ENCODE results near the gene EIF4B. TPM values are rescaled to one million over a fixed set of nuclear protein-coding genes. Genes with fewer than 3 reads are reported as not detected.
"Not testable (repeated sequence)": the region's sequence is repeated elsewhere in the genome, so short reads cannot be mapped to it uniquely, and the experiment has no call there.

Gene EIF4B
- total and polyA plus RNA-seq, 4 donors, result 81.9 to 684 (median 220) TPM

DNA sequence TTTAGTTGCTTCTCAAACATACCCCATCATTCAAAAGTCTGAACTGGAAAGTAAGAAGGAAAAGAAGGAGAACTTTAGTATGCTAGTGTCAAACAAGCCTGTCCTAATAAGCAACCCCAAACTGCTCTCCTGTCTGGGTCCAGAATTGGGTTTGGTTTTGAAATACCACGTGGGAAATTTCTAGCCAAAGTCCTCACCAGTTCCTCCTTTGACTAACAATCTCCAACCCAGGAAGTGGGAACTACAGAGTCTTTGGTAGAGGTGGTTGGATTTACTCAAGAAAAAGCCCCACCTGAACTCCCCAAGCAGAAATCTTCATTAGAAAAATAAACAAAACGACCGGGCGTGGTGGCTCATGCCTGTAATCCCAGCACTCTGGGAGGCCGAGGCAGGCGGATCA, 17.4 kb upstream of the EIF4B start:
- Histone ChIP-seq H3K27ac (ENCODE audit: low read depth in 1 of 2, low read length in 1 of 2) (no peak overlapping the region), H3K4me1 (ENCODE audit: control insufficient read depth in 5 of 5, insufficient read depth in 5 of 5, low read length in 5 of 5) (no peaks in the 10 kb centered on the region), H3K36me3 (ENCODE audit: control insufficient read depth in 4 of 4, insufficient read depth in 4 of 4, low read length in 4 of 4) (no peaks in the 10 kb centered on the region), H3K9ac (ENCODE audit: insufficient read depth in 1 of 2, low read length in 2 of 2) (no peak overlapping the region), H3K9me3 (ENCODE audit: control insufficient read depth in 4 of 4, insufficient read depth in 3 of 4, low read length in 3 of 4) (no peaks in the 10 kb centered on the region), H3K4me3 (no peak overlapping the region), H3K27me3 (ENCODE audit: control insufficient read depth in 3 of 3, insufficient read depth in 3 of 3, low read length in 2 of 3) (no peaks in the 10 kb centered on the region)
- no peak for DNase-seq
- TF ChIP-seq, protein P1, sequence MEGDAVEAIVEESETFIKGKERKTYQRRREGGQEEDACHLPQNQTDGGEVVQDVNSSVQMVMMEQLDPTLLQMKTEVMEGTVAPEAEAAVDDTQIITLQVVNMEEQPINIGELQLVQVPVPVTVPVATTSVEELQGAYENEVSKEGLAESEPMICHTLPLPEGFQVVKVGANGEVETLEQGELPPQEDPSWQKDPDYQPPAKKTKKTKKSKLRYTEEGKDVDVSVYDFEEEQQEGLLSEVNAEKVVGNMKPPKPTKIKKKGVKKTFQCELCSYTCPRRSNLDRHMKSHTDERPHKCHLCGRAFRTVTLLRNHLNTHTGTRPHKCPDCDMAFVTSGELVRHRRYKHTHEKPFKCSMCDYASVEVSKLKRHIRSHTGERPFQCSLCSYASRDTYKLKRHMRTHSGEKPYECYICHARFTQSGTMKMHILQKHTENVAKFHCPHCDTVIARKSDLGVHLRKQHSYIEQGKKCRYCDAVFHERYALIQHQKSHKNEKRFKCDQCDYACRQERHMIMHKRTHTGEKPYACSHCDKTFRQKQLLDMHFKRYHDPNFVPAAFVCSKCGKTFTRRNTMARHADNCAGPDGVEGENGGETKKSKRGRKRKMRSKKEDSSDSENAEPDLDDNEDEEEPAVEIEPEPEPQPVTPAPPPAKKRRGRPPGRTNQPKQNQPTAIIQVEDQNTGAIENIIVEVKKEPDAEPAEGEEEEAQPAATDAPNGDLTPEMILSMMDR (IDR thresholded peaks at IDR 0.05; ENCODE audit: control extremely low read depth, extremely low read depth), result no peak
- no peak for ATAC-seq (ENCODE audit: insufficient read depth, low FRiP score)
- 83% methylated on average over 6 of the region's 6 CpGs for WGBS, 2 donors

DNA sequence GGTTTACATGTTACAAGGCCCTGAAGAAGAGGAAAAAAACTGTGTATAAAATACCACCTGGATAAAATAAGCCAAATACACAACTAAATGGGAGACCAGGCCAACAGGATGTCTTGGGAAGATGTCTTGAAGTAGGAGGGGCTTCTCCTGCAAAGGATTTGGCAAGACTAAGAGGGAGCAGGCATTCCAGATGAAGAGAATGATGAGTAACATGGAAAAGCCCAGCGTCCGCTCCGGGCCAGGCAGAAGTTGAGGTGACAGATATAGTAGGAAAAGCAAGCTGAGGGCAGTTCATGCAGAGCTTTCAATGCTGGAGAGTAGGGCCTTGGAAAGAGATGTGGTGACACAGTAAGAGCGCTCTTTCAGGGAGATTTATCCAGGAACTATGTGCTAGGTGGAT, 16.1 kb upstream of the EIF4B start:
- TF ChIP-seq, protein P1 (IDR thresholded peaks at IDR 0.05; ENCODE audit: control extremely low read depth, extremely low read depth), result no peak
- Histone ChIP-seq H3K9ac (ENCODE audit: insufficient read depth in 1 of 2, low read length in 2 of 2) (no peak overlapping the region), H3K27me3 (ENCODE audit: control insufficient read depth in 3 of 3, insufficient read depth in 3 of 3, low read length in 2 of 3) (no peaks in the 10 kb centered on the region), H3K9me3 (ENCODE audit: control insufficient read depth in 4 of 4, insufficient read depth in 3 of 4, low read length in 3 of 4) (no peaks in the 10 kb centered on the region), H3K4me1 (ENCODE audit: control insufficient read depth in 5 of 5, insufficient read depth in 5 of 5, low read length in 5 of 5) (no peaks in the 10 kb centered on the region), H3K27ac (ENCODE audit: low read depth in 1 of 2, low read length in 1 of 2) (no peak overlapping the region), H3K36me3 (ENCODE audit: control insufficient read depth in 4 of 4, insufficient read depth in 4 of 4, low read length in 4 of 4) (no peaks in the 10 kb centered on the region), H3K4me3 (no peak overlapping the region)
- WGBS, 2 donors, result 87 to 91% methylated on average over 4 of the region's 4 CpGs
- ATAC-seq (ENCODE audit: insufficient read depth, low FRiP score) (no peak), DNase-seq (no peak)

DNA sequence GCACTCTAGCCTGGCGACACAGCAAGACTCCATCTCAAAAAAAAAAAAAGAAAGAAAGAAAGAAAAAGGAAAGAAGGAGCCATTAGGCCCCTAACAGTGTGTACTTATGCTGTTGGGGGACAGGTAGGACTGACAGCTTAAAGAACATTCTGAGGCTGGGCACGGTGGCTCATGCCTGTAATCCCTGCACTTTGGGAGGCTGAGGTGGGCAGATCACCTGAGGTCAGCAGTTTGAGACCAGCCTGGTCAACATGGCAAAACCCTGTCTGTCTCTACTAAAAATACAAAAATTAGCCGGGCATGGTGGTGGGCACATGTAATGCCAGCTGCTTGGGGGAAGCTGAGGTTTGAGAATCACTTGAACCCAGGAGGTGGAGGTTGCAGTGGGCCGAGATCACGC, 14.0 kb upstream of the EIF4B start:
- not testable (repeated sequence) for H3K4me1 ChIP-seq (ENCODE audit: control insufficient read depth in 5 of 5, insufficient read depth in 5 of 5, low read length in 5 of 5); H3K4me3 ChIP-seq; H3K36me3 ChIP-seq (ENCODE audit: control insufficient read depth in 4 of 4, insufficient read depth in 4 of 4, low read length in 4 of 4); H3K27ac ChIP-seq (ENCODE audit: low read depth in 1 of 2, low read length in 1 of 2); H3K9ac ChIP-seq (ENCODE audit: insufficient read depth in 1 of 2, low read length in 2 of 2); H3K9me3 ChIP-seq (ENCODE audit: control insufficient read depth in 4 of 4, insufficient read depth in 3 of 4, low read length in 3 of 4); H3K27me3 ChIP-seq (ENCODE audit: control insufficient read depth in 3 of 3, insufficient read depth in 3 of 3, low read length in 2 of 3); DNase-seq; ATAC-seq (ENCODE audit: insufficient read depth, low FRiP score)
- WGBS, 2 donors, result 94 to 95% methylated on average over 5 of the region's 5 CpGs

DNA sequence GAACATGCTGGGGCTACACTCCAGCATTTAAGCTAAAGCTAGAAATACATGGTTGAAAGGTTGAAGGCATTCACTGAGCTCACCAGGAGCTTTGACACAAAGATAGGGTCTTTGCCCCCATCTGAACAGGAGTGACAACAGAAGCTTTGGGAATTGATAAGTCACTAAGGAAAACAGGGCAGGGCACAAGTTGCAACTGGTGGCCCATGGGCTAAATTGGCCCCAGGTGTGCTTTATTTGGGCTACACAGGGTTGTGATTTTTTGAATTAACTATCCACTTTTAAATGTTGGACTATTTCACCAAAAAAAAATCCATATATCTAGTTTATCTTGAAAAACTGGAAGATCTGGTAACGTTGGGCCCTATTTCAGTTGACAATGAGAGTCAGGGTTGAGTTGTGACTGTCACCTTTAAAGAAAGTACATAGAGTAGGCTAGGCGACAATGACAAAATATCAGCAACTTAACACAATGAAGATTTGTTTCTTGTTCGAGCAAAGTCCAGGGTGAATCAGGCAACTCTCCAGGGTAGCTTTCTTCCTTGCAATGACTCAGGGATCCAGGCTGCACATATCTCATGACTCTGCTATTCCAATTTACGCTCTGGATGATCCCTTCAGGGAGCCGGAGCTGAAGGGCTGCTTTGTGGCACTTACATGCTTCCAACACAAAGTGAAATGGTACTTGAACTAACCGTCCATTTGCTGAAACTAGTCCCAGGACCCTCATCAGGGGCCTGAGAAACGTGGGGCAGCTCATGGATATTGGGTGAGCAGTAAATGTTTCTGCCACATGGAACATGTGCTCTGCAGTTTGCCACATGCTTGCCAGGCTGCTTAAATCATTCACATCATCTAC, 13.3 kb upstream of the EIF4B start:
- Histone ChIP-seq H3K9me3 (ENCODE audit: control insufficient read depth in 4 of 4, insufficient read depth in 3 of 4, low read length in 3 of 4) (no peaks in the 10 kb centered on the region), H3K4me3 (no peak overlapping the region), H3K36me3 (ENCODE audit: control insufficient read depth in 4 of 4, insufficient read depth in 4 of 4, low read length in 4 of 4) (no peaks in the 10 kb centered on the region), H3K9ac (ENCODE audit: insufficient read depth in 1 of 2, low read length in 2 of 2) (no peak overlapping the region), H3K4me1 (ENCODE audit: control insufficient read depth in 5 of 5, insufficient read depth in 5 of 5, low read length in 5 of 5) (no peaks in the 10 kb centered on the region), H3K27me3 (ENCODE audit: control insufficient read depth in 3 of 3, insufficient read depth in 3 of 3, low read length in 2 of 3) (no peaks in the 10 kb centered on the region), H3K27ac (ENCODE audit: low read depth in 1 of 2, low read length in 1 of 2) (no peak overlapping the region)
- ATAC-seq (ENCODE audit: insufficient read depth, low FRiP score), result no peak
- TF ChIP-seq, protein P1 (IDR thresholded peaks at IDR 0.05; ENCODE audit: control extremely low read depth, extremely low read depth), result no peak
- no peak for DNase-seq
- whole genome bisulfite sequencing, 2 donors, result 81 to 84% methylated on average over 7 of the region's 7 CpGs

All from lung (tissue), 12 donors.